Measurements from ENCODE around the gene ODAD3. TPM values are rescaled to one million over a fixed set of nuclear protein-coding genes. Genes with fewer than 3 reads are reported as not detected.
A peak's percentile ranks its signal among the peaks of the same experiment; 100 is the strongest.

ODAD3 gene
- total RNA-seq, 1 donor from 2014 or later: not detected

- FAIRE-seq (no peak), DNase-seq (ENCODE audit: low read depth) (peak; percentile 47)
- TF ChIP-seq CTCF (IDR thresholded peaks at IDR 0.05; ENCODE audit: insufficient read depth, low read length, severe bottlenecking): no peak
- Histone ChIP-seq H3K27me3 (ENCODE audit: control insufficient read depth, insufficient read depth, low read length) (no peaks in the 10 kb centered on the region), H3K36me3 (ENCODE audit: control insufficient read depth, insufficient read depth, low read length) (peaks cover 1% of the 10 kb centered on the region), H3K4me3 (ENCODE audit: low read depth, low read length) (no peak overlapping the region)
Observed at GRCh38 chr19:11373166-11373884, 61.6 kb downstream of the ODAD3 start.

- H3K4me3 ChIP-seq (ENCODE audit: low read depth, low read length): no peak overlapping the region
- H3K27me3 ChIP-seq (ENCODE audit: control insufficient read depth, insufficient read depth, low read length): no peaks in the 10 kb centered on the region
- FAIRE-seq: no peak
- TF ChIP-seq CTCF (IDR thresholded peaks at IDR 0.05; ENCODE audit: insufficient read depth, low read length, severe bottlenecking): no peak
- DNase-seq (ENCODE audit: low read depth): no peak
- peaks cover 4% of the 10 kb centered on the region for H3K36me3 ChIP-seq (ENCODE audit: control insufficient read depth, insufficient read depth, low read length)
Observed at GRCh38 chr19:11370744-11371143, 64.2 kb downstream of the ODAD3 start.

Other genes starting within 250 kb of the ODAD3 start
- 10.2 and 10.8 TPM in 2 replicates for gene KANK2, start 237.6 kb downstream of the ODAD3 start, total RNA-seq
- gene ANGPTL8, start 195.5 kb downstream of the ODAD3 start, total RNA-seq: not detected in 2 replicates
- 10.5 and 21.4 TPM in 2 replicates for gene DOCK6, start 172.6 kb downstream of the ODAD3 start, total RNA-seq
- not detected in 2 replicates for gene TSPAN16, start 139.0 kb downstream of the ODAD3 start, total RNA-seq
- 37.4 and 88.3 TPM in 2 replicates for gene RAB3D, start 95.5 kb downstream of the ODAD3 start, total RNA-seq
- 70.6 and 116 TPM in 2 replicates for gene TMEM205, start 88.9 kb downstream of the ODAD3 start, total RNA-seq
- 7.9 and 11.1 TPM in 2 replicates for gene CCDC159, start 88.6 kb downstream of the ODAD3 start, total RNA-seq
- 1.8 and 6.0 TPM in 2 replicates for gene PLPPR2, start 79.7 kb downstream of the ODAD3 start, total RNA-seq
- gene SWSAP1, start 60.5 kb downstream of the ODAD3 start, total RNA-seq: 0.53 and 0.90 TPM in 2 replicates
- gene EPOR, start 50.8 kb downstream of the ODAD3 start, total RNA-seq: 0.26 and 1.0 TPM in 2 replicates
- 0.26 TPM in 2 replicates for gene RGL3, start 15.8 kb downstream of the ODAD3 start, total RNA-seq
- gene PRKCSH, start 514 bp upstream of the ODAD3 start, total RNA-seq: 67.9 and 75.8 TPM in 2 replicates
- gene ELAVL3, start 45.9 kb upstream of the ODAD3 start, total RNA-seq: not detected in 2 replicates
- gene ZNF653, start 70.7 kb upstream of the ODAD3 start, total RNA-seq: 5.3 and 8.3 TPM in 2 replicates
- 27.7 and 57.4 TPM in 2 replicates for gene ECSIT, start 94.0 kb upstream of the ODAD3 start, total RNA-seq
- gene CNN1, start 103.7 kb upstream of the ODAD3 start, total RNA-seq: not detected in 2 replicates
- gene ELOF1, start 124.1 kb upstream of the ODAD3 start, total RNA-seq: 20.3 and 30.7 TPM in 2 replicates
- gene ACP5, start 142.5 kb upstream of the ODAD3 start, total RNA-seq: 24.5 and 26.2 TPM in 2 replicates
- 23.9 and 24.5 TPM in 2 replicates for gene ZNF627, start 162.4 kb upstream of the ODAD3 start, total RNA-seq